Thoracic aorta (tissue), 2 donors: ENCODE results near the gene CHP2. TPM values are rescaled to one million over a fixed set of nuclear protein-coding genes. Genes with fewer than 3 reads are reported as not detected.
"Not testable (repeated sequence)": the region's sequence is repeated elsewhere in the genome, so short reads cannot be mapped to it uniquely, and the experiment has no call there.

Experiments
- ATAC-seq: fragments of 150-250 bp; one replicate; pipeline ENCODE4 v1.8.0; 2017; ENCODE audit warnings: low read depth; ENCODE audit not compliant: insufficient number of reproducible peaks, low FRiP score
- DNase-seq: peaks from one replicate; pipeline ENCODE4 v3.0.0-alpha.2; 2020; ENCODE audit warnings: low spot score
- H3K27ac ChIP-seq, 2 donors: fragments of 200-600 bp; sonication (generic); 1 replicate in 1 of 2; 2 replicates in 1 of 2; pipeline ENCODE4 v1.5.1; 2016; ENCODE audit warnings: mild to moderate bottlenecking in 2 of 2, moderate library complexity in 2 of 2
- H3K27me3 ChIP-seq: fragments of 200-600 bp; sonication (generic); replicated peaks from 2 replicates; pipeline ENCODE4 v1.6.0; 2016; ENCODE audit warnings: mild to moderate bottlenecking; ENCODE audit not compliant: insufficient read depth
- H3K36me3 ChIP-seq: fragments of 200-600 bp; sonication (generic); one replicate; pipeline ENCODE4 v1.5.1; 2016
- H3K4me1 ChIP-seq, 2 donors: fragments of 200-600 bp; sonication (generic); 1 replicate in 1 of 2; 2 replicates in 1 of 2; pipeline versions ENCODE4 v1.5.1 to v1.6.0; 2016; ENCODE audit warnings: low read depth in 2 of 2, mild to moderate bottlenecking in 1 of 2; ENCODE audit not compliant: control insufficient read depth in 1 of 2
- H3K4me3 ChIP-seq: fragments of 200-600 bp; sonication (generic); 2 replicates; pipeline ENCODE4 v1.5.1; 2016; ENCODE audit warnings: mild to moderate bottlenecking
- H3K9me3 ChIP-seq: fragments of 200-600 bp; sonication (generic); 2 replicates; pipeline ENCODE4 v1.5.1; 2016
- total RNA-seq, 2 donors: library from RNA; depleted of rRNA; stranded (reverse); fragments of >200 nt; gene quantifications; one replicate each; pipeline versions ENCODE4 v1.1.0 to v1.2.3, GENCODE V29; 2016
- TF ChIP-seq, protein P1 (sequence below): fragments of 200-600 bp; sonication (generic); IDR thresholded peaks from one replicate; pipeline ENCODE4 v1.5.1; 2019; ENCODE audit warnings: antibody characterized with exemption

Gene CHP2
- total RNA-seq, 2 donors from 2014 or later, result not detected

GRCh38 chr16:23734176-23734893, 20.5 kb upstream of the CHP2 start:
- no peak for DNase-seq
- no peak for ATAC-seq

GRCh38 chr16:23737423-23738028, 17.3 kb upstream of the CHP2 start:
- not testable (repeated sequence) for H3K4me1 ChIP-seq, DNase-seq, H3K27ac ChIP-seq, H3K36me3 ChIP-seq, H3K9me3 ChIP-seq, H3K27me3 ChIP-seq, H3K4me3 ChIP-seq, ATAC-seq

More at GRCh38 chr16:23734176-23734893, 20.5 kb upstream of the CHP2 start:
- no peak overlapping the region for H3K4me3 ChIP-seq
- TF ChIP-seq, protein P1, sequence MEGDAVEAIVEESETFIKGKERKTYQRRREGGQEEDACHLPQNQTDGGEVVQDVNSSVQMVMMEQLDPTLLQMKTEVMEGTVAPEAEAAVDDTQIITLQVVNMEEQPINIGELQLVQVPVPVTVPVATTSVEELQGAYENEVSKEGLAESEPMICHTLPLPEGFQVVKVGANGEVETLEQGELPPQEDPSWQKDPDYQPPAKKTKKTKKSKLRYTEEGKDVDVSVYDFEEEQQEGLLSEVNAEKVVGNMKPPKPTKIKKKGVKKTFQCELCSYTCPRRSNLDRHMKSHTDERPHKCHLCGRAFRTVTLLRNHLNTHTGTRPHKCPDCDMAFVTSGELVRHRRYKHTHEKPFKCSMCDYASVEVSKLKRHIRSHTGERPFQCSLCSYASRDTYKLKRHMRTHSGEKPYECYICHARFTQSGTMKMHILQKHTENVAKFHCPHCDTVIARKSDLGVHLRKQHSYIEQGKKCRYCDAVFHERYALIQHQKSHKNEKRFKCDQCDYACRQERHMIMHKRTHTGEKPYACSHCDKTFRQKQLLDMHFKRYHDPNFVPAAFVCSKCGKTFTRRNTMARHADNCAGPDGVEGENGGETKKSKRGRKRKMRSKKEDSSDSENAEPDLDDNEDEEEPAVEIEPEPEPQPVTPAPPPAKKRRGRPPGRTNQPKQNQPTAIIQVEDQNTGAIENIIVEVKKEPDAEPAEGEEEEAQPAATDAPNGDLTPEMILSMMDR, result no peak
- H3K9me3 ChIP-seq, result no peaks in the 10 kb centered on the region
- H3K36me3 ChIP-seq, result no peaks in the 10 kb centered on the region
- H3K4me1 ChIP-seq, result no peaks in the 10 kb centered on the region
- no peaks in the 10 kb centered on the region for H3K27me3 ChIP-seq
- no peak overlapping the region for H3K27ac ChIP-seq

DNA sequence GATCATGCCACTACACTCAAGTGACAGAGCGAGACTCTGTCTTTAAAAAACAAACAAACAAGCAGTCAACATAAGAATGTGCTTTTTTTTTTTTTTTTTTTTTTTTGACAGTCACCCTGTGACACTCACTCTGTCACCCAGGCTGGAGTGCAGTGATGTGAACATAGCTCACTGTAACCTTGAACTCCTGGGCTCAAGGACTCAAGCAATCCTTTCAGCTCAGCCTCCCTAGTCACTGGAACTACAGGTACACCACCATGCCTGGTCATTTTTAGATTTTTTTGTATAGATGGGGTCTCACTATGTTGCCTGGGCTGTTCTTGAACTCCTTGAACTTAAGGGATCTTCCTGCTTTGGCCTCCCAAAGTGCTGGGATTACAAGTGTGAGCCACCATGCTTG, 15.3 kb upstream of the CHP2 start:
- Histone ChIP-seq H3K9me3 (no peaks in the 10 kb centered on the region), H3K27me3 (no peaks in the 10 kb centered on the region), H3K4me1 (no peaks in the 10 kb centered on the region), H3K27ac (no peak overlapping the region), H3K4me3 (no peak overlapping the region), H3K36me3 (no peaks in the 10 kb centered on the region)
- TF ChIP-seq, protein P1, result no peak
- DNase-seq (no peak), ATAC-seq (no peak)

- TF ChIP-seq, protein P1, result no peak
- no peak for DNase-seq
- no peak for ATAC-seq
- Histone ChIP-seq H3K4me3 (no peak overlapping the region), H3K4me1 (no peaks in the 10 kb centered on the region), H3K27ac (no peak overlapping the region), H3K9me3 (no peaks in the 10 kb centered on the region), H3K36me3 (no peaks in the 10 kb centered on the region), H3K27me3 (no peaks in the 10 kb centered on the region)
Observed at GRCh38 chr16:23741675-23742303, 13.0 kb upstream of the CHP2 start.

- Histone ChIP-seq H3K36me3 (no peaks in the 10 kb centered on the region), H3K9me3 (no peaks in the 10 kb centered on the region), H3K4me1 (no peaks in the 10 kb centered on the region), H3K4me3 (no peak overlapping the region), H3K27me3 (no peaks in the 10 kb centered on the region), H3K27ac (no peak overlapping the region)
- DNase-seq, result no peak
- no peak for ATAC-seq
- TF ChIP-seq, protein P1, result no peak
Observed at GRCh38 chr16:23742766-23743165, 12.1 kb upstream of the CHP2 start.
